Measurements from ENCODE around the gene FOXC2. TPM values are rescaled to one million over a fixed set of nuclear protein-coding genes. Genes with fewer than 3 reads are reported as not detected.

FOXC2 gene
- total RNA-seq, 1 donor, result 2.2 TPM

GRCh38 chr16:86565644-86566511 lies 751 bp upstream of the FOXC2 start:
- Histone ChIP-seq H2AFZ (ENCODE audit: low read length) (peak overlapping the region; percentile 63), H3K27ac (ENCODE audit: low read depth, low read length) (peak overlapping the region; percentile 31), H3K79me2 (ENCODE audit: insufficient read depth, low read length) (peaks cover 55% of the 10 kb centered on the region), H3K4me2 (ENCODE audit: insufficient read depth, low read length) (peak overlapping the region; percentile 77), H3K9me3 (ENCODE audit: low read depth, low read length) (no peaks in the 10 kb centered on the region), H4K20me1 (ENCODE audit: insufficient read depth, low read length) (peaks cover 3% of the 10 kb centered on the region), H3K4me3 (ENCODE audit: insufficient read depth, low read length) (peak overlapping the region; percentile 60), H3K36me3 (ENCODE audit: insufficient read depth, low read length) (peaks cover 23% of the 10 kb centered on the region), H3K27me3 (ENCODE audit: insufficient read depth, low read length) (no peaks in the 10 kb centered on the region), H3K4me1 (ENCODE audit: insufficient read depth, low read length) (peaks cover 11% of the 10 kb centered on the region)
- DNase-seq (ENCODE audit: insufficient read length, low spot score, missing footprints), result peak; percentile 62
- no peak for TF ChIP-seq CTCF (IDR thresholded peaks at IDR 0.05; ENCODE audit: extremely low read depth, low read depth, low read length)

GRCh38 chr16:86566966-86567700 lies 504 bp downstream of the FOXC2 start:
- peaks cover 22% of the 10 kb centered on the region for H3K4me1 ChIP-seq (ENCODE audit: insufficient read depth, low read length)
- peak overlapping the region; percentile 97 for H3K4me3 ChIP-seq (ENCODE audit: insufficient read depth, low read length)
- H3K27me3 ChIP-seq (ENCODE audit: insufficient read depth, low read length), result no peaks in the 10 kb centered on the region
- peaks cover 67% of the 10 kb centered on the region for H3K79me2 ChIP-seq (ENCODE audit: insufficient read depth, low read length)
- H3K27ac ChIP-seq (ENCODE audit: low read depth, low read length), result peak overlapping the region; percentile 96
- H4K20me1 ChIP-seq (ENCODE audit: insufficient read depth, low read length), result peaks cover 3% of the 10 kb centered on the region
- peak; percentile 98 for DNase-seq (ENCODE audit: insufficient read length, low spot score, missing footprints)
- peaks cover 35% of the 10 kb centered on the region for H3K36me3 ChIP-seq (ENCODE audit: insufficient read depth, low read length)
- peak overlapping the region; percentile 62 for H3K4me2 ChIP-seq (ENCODE audit: insufficient read depth, low read length)
- no peak overlapping the region for H2AFZ ChIP-seq (ENCODE audit: low read length)
- no peak for TF ChIP-seq CTCF (IDR thresholded peaks at IDR 0.05; ENCODE audit: extremely low read depth, low read depth, low read length)
- no peaks in the 10 kb centered on the region for H3K9me3 ChIP-seq (ENCODE audit: low read depth, low read length)

- H3K4me3 ChIP-seq (ENCODE audit: insufficient read depth, low read length), result peak overlapping the region; percentile 97
- peaks cover 3% of the 10 kb centered on the region for H4K20me1 ChIP-seq (ENCODE audit: insufficient read depth, low read length)
- peak overlapping the region; percentile 62 for H3K4me2 ChIP-seq (ENCODE audit: insufficient read depth, low read length)
- peak; percentile 92 for DNase-seq (ENCODE audit: insufficient read length, low spot score, missing footprints)
- H3K4me1 ChIP-seq (ENCODE audit: insufficient read depth, low read length), result peaks cover 29% of the 10 kb centered on the region
- H2AFZ ChIP-seq (ENCODE audit: low read length), result no peak overlapping the region
- H3K9me3 ChIP-seq (ENCODE audit: low read depth, low read length), result no peaks in the 10 kb centered on the region
- peaks cover 75% of the 10 kb centered on the region for H3K79me2 ChIP-seq (ENCODE audit: insufficient read depth, low read length)
- no peak for TF ChIP-seq CTCF (IDR thresholded peaks at IDR 0.05; ENCODE audit: extremely low read depth, low read depth, low read length)
- peaks cover 43% of the 10 kb centered on the region for H3K36me3 ChIP-seq (ENCODE audit: insufficient read depth, low read length)
- no peaks in the 10 kb centered on the region for H3K27me3 ChIP-seq (ENCODE audit: insufficient read depth, low read length)
- peak overlapping the region; percentile 96 for H3K27ac ChIP-seq (ENCODE audit: low read depth, low read length)
Measured at GRCh38 chr16:86567701-86568581, 1.3 kb downstream of the FOXC2 start.

All from osteoblast (primary cell).